Adrenal gland (tissue), 5 donors: Measurements from ENCODE around the gene TMEM132D.

ENCODE experiments used
- POLR2A ChIP-seq, 2 donors: fragments of 450-650 bp; IDR thresholded peaks; one replicate each; pipeline ENCODE4 v1.6.1; 2017; ENCODE audit warnings: antibody characterized with exemption in 2 of 2, mild to moderate bottlenecking in 2 of 2, moderate library complexity in 1 of 2
- TF ChIP-seq, protein P1 (sequence below), 6 experiments: fragments of 450-650 bp in 4 of 6; fragments of 200-600 bp in 2 of 6; sonication (generic) in 1 of 6; IDR thresholded peaks; 1 replicate in 5 of 6; 2 replicates in 1 of 6; pipeline versions ENCODE4 v1.5.1 to v1.8.0; 2016 to 2021; ENCODE audit warnings: antibody characterized with exemption in 6 of 6, mild to moderate bottlenecking in 2 of 6, moderate library complexity in 1 of 6
- donor health status: DM: no; HTN: no; CAD: no.

DNA sequence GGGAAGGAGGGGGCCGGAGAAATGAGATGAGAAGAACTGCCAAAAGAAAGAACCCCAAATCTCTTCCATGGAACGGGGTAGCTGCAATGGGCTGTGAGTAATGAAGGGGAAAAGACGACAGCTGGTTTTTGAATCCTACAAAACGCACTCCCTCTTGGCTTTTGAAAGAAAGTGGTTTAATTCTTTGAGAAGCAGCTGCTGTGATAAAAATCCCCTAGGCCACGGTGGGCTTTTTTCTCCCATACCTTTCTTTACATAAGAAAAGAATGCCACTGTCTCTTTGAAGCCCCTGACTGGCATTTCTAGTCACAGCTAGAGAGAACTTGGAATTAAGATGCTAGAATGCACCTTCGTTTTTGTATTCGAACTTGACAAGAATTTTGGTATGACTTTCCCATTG, 564.5 kb downstream of the TMEM132D start:
- TF ChIP-seq, protein P1, sequence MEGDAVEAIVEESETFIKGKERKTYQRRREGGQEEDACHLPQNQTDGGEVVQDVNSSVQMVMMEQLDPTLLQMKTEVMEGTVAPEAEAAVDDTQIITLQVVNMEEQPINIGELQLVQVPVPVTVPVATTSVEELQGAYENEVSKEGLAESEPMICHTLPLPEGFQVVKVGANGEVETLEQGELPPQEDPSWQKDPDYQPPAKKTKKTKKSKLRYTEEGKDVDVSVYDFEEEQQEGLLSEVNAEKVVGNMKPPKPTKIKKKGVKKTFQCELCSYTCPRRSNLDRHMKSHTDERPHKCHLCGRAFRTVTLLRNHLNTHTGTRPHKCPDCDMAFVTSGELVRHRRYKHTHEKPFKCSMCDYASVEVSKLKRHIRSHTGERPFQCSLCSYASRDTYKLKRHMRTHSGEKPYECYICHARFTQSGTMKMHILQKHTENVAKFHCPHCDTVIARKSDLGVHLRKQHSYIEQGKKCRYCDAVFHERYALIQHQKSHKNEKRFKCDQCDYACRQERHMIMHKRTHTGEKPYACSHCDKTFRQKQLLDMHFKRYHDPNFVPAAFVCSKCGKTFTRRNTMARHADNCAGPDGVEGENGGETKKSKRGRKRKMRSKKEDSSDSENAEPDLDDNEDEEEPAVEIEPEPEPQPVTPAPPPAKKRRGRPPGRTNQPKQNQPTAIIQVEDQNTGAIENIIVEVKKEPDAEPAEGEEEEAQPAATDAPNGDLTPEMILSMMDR (IDR thresholded peaks at IDR 0.05): no peak
- no peak for TF ChIP-seq POLR2A (IDR thresholded peaks at IDR 0.05)
